Fibroblast of peridontal ligament (primary cell): ENCODE data around the gene NR2C2AP.
A peak's percentile ranks its signal among the peaks of the same experiment; 100 is the strongest.
"Not testable (repeated sequence)": the region's sequence is repeated elsewhere in the genome, so short reads cannot be mapped to it uniquely, and the experiment has no call there.

Source experiments
- DNase-seq: peaks from one replicate; pipeline ENCODE4 v3.0.0-alpha.2; 2010; ENCODE audit errors: extremely low read depth

NR2C2AP gene

GRCh38 chr19:19185853-19186740, 17.1 kb downstream of the NR2C2AP start:
- peak; percentile 8 for DNase-seq

GRCh38 chr19:19181488-19181998, 21.7 kb downstream of the NR2C2AP start:
- no peak for DNase-seq

- DNase-seq, result no peak
Measured at GRCh38 chr19:19179548-19180441, 23.4 kb downstream of the NR2C2AP start.

- DNase-seq, result no peak
Measured at GRCh38 chr19:19176950-19177349, 26.3 kb downstream of the NR2C2AP start.

- DNase-seq, result not testable (repeated sequence)
Measured at GRCh38 chr19:19173243-19173642, 30.0 kb downstream of the NR2C2AP start.

- peak; percentile 60 for DNase-seq
Measured at GRCh38 chr19:19171821-19172532, 31.2 kb downstream of the NR2C2AP start.

GRCh38 chr19:19170873-19171672, 32.1 kb downstream of the NR2C2AP start:
- peak; percentile 33 for DNase-seq

- peak; percentile 9 for DNase-seq
Measured at GRCh38 chr19:19170053-19170872, 33.0 kb downstream of the NR2C2AP start, which contains the start of gene MEF2B. Gene MEF2B, minus strand, starts transcription at chr19:19170263. Its CDS starts 19,528 bp downstream, at chr19:19150735.

GRCh38 chr19:19169236-19170052, 33.8 kb downstream of the NR2C2AP start:
- no peak for DNase-seq

- DNase-seq, result no peak
Measured at GRCh38 chr19:19167612-19168011, 35.6 kb downstream of the NR2C2AP start.

GRCh38 chr19:19165396-19165795, 37.8 kb downstream of the NR2C2AP start:
- DNase-seq, result no peak

GRCh38 chr19:19162495-19162894, 40.7 kb downstream of the NR2C2AP start:
- DNase-seq, result no peak

- no peak for DNase-seq
Measured at GRCh38 chr19:19160461-19161035, 42.7 kb downstream of the NR2C2AP start.

- no peak for DNase-seq
Measured at GRCh38 chr19:19159534-19159933, 43.7 kb downstream of the NR2C2AP start.

- no peak for DNase-seq
Measured at GRCh38 chr19:19157808-19158207, 45.4 kb downstream of the NR2C2AP start.

GRCh38 chr19:19155495-19156219, 47.6 kb downstream of the NR2C2AP start:
- DNase-seq, result no peak

- DNase-seq, result no peak
Measured at GRCh38 chr19:19154768-19155494, 48.3 kb downstream of the NR2C2AP start.
